ENCODE data around the gene DEAF1. TPM values are rescaled to one million over a fixed set of nuclear protein-coding genes. Genes with fewer than 3 reads are reported as not detected.

The DEAF1 gene
- total and polyA plus RNA-seq, 2 experiments from 2014 or later = 42.6 to 47.8 TPM

DNA sequence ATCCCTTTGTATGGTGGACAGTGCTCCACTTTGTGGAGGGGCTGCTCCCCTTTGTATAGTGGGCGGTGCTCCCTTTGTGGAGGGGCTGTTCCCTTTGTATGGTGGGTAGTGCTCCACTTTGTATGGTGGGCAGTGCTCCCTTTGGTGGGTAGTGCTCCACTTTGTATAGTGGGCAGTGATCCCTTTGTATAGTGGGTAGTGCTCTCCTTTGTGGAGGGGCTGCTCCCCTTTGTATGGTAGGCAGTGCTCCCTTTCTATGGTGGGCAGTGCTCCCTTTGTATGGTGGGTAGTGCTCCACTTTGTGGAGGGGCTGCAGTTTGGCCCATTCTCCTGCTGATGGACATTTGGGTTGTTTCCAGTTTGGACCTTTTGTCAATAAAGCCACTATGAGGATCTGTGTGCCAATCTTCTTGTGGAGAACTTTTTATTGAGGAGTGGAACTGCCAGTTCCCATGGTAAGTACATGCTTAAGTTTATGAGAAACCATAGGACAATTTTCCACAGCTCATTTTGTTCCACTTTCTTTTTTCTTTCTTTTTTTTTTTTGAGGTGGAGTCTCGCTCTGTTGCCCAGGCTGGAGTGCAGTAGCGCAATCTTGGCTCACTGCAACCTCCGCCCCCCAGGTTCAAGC, 47.7 kb upstream of the DEAF1 start:
- H3K27me3 ChIP-seq (ENCODE audit: insufficient read depth) = no peaks in the 10 kb centered on the region
- peaks cover 17% of the 10 kb centered on the region for H3K4me1 Mint-ChIP-seq
- no peak overlapping the region for H2AFZ ChIP-seq
- H3K27ac Mint-ChIP-seq = no peak overlapping the region
- H3K36me3 ChIP-seq (ENCODE audit: insufficient read depth) = no peaks in the 10 kb centered on the region
- H3K4me2 ChIP-seq = no peak overlapping the region
- H4K20me1 ChIP-seq (replicated peaks; ENCODE audit: insufficient read depth) = no peaks in the 10 kb centered on the region
- H3K9me3 Mint-ChIP-seq = peaks cover 19% of the 10 kb centered on the region; the same call in 2 of the 3 replicates
- H3F3A ChIP-seq (replicated peaks; ENCODE audit: low read depth) = peaks cover 8% of the 10 kb centered on the region
- peaks cover 9% of the 10 kb centered on the region for H3K36me3 Mint-ChIP-seq (ENCODE audit: low read depth)
- no peak for ATAC-seq
- H3K4me1 ChIP-seq (ENCODE audit: insufficient read depth) = peaks cover 19% of the 10 kb centered on the region
- H3K4me3 ChIP-seq = no peak overlapping the region
- peak overlapping the region; percentile 95 for H3K27ac ChIP-seq (ENCODE audit: low read depth)
- DNase-seq (ENCODE audit: low spot score) = no peak
- TF ChIP-seq ZNF331 (CRISPR knock-in tag; IDR thresholded peaks at IDR 0.05; ENCODE audit: low read depth) = no peak
- TF ChIP-seq, protein P1, sequence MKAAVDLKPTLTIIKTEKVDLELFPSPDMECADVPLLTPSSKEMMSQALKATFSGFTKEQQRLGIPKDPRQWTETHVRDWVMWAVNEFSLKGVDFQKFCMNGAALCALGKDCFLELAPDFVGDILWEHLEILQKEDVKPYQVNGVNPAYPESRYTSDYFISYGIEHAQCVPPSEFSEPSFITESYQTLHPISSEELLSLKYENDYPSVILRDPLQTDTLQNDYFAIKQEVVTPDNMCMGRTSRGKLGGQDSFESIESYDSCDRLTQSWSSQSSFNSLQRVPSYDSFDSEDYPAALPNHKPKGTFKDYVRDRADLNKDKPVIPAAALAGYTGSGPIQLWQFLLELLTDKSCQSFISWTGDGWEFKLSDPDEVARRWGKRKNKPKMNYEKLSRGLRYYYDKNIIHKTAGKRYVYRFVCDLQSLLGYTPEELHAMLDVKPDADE (IDR thresholded peaks at IDR 0.05) = no peak
- TF ChIP-seq, protein P2, sequence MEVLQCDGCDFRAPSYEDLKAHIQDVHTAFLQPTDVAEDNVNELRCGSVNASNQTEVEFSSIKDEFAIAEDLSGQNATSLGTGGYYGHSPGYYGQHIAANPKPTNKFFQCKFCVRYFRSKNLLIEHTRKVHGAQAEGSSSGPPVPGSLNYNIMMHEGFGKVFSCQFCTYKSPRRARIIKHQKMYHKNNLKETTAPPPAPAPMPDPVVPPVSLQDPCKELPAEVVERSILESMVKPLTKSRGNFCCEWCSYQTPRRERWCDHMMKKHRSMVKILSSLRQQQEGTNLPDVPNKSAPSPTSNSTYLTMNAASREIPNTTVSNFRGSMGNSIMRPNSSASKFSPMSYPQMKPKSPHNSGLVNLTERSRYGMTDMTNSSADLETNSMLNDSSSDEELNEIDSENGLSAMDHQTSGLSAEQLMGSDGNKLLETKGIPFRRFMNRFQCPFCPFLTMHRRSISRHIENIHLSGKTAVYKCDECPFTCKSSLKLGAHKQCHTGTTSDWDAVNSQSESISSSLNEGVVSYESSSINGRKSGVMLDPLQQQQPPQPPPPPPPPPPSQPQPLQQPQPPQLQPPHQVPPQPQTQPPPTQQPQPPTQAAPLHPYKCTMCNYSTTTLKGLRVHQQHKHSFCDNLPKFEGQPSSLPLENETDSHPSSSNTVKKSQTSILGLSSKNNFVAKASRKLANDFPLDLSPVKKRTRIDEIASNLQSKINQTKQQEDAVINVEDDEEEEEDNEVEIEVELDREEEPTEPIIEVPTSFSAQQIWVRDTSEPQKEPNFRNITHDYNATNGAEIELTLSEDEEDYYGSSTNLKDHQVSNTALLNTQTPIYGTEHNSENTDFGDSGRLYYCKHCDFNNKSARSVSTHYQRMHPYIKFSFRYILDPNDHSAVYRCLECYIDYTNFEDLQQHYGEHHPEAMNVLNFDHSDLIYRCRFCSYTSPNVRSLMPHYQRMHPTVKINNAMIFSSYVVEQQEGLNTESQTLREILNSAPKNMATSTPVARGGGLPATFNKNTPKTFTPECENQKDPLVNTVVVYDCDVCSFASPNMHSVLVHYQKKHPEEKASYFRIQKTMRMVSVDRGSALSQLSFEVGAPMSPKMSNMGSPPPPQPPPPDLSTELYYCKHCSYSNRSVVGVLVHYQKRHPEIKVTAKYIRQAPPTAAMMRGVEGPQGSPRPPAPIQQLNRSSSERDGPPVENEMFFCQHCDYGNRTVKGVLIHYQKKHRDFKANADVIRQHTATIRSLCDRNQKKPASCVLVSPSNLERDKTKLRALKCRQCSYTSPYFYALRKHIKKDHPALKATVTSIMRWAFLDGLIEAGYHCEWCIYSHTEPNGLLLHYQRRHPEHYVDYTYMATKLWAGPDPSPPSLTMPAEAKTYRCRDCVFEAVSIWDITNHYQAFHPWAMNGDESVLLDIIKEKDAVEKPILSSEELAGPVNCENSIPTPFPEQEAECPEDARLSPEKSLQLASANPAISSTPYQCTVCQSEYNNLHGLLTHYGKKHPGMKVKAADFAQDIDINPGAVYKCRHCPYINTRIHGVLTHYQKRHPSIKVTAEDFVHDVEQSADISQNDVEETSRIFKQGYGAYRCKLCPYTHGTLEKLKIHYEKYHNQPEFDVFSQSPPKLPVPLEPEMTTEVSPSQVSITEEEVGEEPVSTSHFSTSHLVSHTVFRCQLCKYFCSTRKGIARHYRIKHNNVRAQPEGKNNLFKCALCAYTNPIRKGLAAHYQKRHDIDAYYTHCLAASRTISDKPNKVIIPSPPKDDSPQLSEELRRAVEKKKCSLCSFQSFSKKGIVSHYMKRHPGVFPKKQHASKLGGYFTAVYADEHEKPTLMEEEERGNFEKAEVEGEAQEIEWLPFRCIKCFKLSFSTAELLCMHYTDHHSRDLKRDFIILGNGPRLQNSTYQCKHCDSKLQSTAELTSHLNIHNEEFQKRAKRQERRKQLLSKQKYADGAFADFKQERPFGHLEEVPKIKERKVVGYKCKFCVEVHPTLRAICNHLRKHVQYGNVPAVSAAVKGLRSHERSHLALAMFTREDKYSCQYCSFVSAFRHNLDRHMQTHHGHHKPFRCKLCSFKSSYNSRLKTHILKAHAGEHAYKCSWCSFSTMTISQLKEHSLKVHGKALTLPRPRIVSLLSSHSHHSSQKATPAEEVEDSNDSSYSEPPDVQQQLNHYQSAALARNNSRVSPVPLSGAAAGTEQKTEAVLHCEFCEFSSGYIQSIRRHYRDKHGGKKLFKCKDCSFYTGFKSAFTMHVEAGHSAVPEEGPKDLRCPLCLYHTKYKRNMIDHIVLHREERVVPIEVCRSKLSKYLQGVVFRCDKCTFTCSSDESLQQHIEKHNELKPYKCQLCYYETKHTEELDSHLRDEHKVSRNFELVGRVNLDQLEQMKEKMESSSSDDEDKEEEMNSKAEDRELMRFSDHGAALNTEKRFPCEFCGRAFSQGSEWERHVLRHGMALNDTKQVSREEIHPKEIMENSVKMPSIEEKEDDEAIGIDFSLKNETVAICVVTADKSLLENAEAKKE (CRISPR knock-in tag; IDR thresholded peaks at IDR 0.05) = no peak
- TF ChIP-seq POLR2AphosphoS5 (IDR thresholded peaks at IDR 0.05; ENCODE audit: low read depth) = no peak
- H3K9me2 ChIP-seq (ENCODE audit: insufficient read depth) = no peaks in the 10 kb centered on the region; the same call in 1 of the 2 replicates
- H3K27me3 Mint-ChIP-seq (ENCODE audit: insufficient read depth, low read depth, poor library complexity) = peaks cover 17% of the 10 kb centered on the region
- H3K79me2 ChIP-seq (replicated peaks; ENCODE audit: insufficient read depth) = peaks cover 4% of the 10 kb centered on the region
- no peak overlapping the region for H3K4me3 Mint-ChIP-seq

All from GM23338 (cell line).